Activated effector memory CD4-positive, alpha-beta T cell treated with Interleukin-2 at 50 U/mL for 16 hours (primary cell): ENCODE data around the gene ATP6V0B.

Experiments used
- DNase-seq: peaks from one replicate; pipeline ENCODE4 v3.0.0-alpha.2; 2020

The ATP6V0B gene

GRCh38 chr1:44008259-44008658, 33.5 kb downstream of the ATP6V0B start:
- DNase-seq = no peak

GRCh38 chr1:44010935-44011471, 36.2 kb downstream of the ATP6V0B start:
- no peak for DNase-seq

GRCh38 chr1:44012404-44012803, 37.6 kb downstream of the ATP6V0B start:
- DNase-seq = no peak

GRCh38 chr1:44012941-44013609, 38.3 kb downstream of the ATP6V0B start:
- DNase-seq = no peak

- no peak for DNase-seq
Observed at GRCh38 chr1:44013949-44014348, 39.2 kb downstream of the ATP6V0B start.

GRCh38 chr1:44014365-44015104, 39.8 kb downstream of the ATP6V0B start:
- no peak for DNase-seq

- DNase-seq = no peak
Observed at GRCh38 chr1:44015206-44015605, 40.4 kb downstream of the ATP6V0B start.

- no peak for DNase-seq
Observed at GRCh38 chr1:44016041-44016889, 41.5 kb downstream of the ATP6V0B start.

GRCh38 chr1:44016890-44017400, 42.2 kb downstream of the ATP6V0B start:
- no peak for DNase-seq

GRCh38 chr1:44019466-44019948, 44.7 kb downstream of the ATP6V0B start:
- DNase-seq = no peak

- no peak for DNase-seq
Observed at GRCh38 chr1:44020464-44020863, 45.7 kb downstream of the ATP6V0B start.

- no peak for DNase-seq
Observed at GRCh38 chr1:44021156-44021555, 46.4 kb downstream of the ATP6V0B start.

- DNase-seq = no peak
Observed at GRCh38 chr1:44021581-44022321, 47.0 kb downstream of the ATP6V0B start.

GRCh38 chr1:44024031-44024902, 49.5 kb downstream of the ATP6V0B start:
- no peak for DNase-seq

- no peak for DNase-seq
Observed at GRCh38 chr1:44024903-44025525, 50.3 kb downstream of the ATP6V0B start.

GRCh38 chr1:44025816-44026215, 51.1 kb downstream of the ATP6V0B start:
- DNase-seq = no peak

- DNase-seq = no peak
Observed at GRCh38 chr1:44027320-44027719, 52.6 kb downstream of the ATP6V0B start.
